ENCODE measurements around the gene SFXN5. TPM values are rescaled to one million over a fixed set of nuclear protein-coding genes. Genes with fewer than 3 reads are reported as not detected.

Gene SFXN5
- total RNA-seq, 1 donor = 8.9 TPM

GRCh38 chr2:72895154-72895553 is 176.4 kb downstream of the SFXN5 start:
- H3K27me3 ChIP-seq (ENCODE audit: insufficient read depth, low read length) = peaks cover 14% of the 10 kb centered on the region
- H3K4me1 ChIP-seq (ENCODE audit: insufficient read depth, low read length) = peaks cover 10% of the 10 kb centered on the region
- no peaks in the 10 kb centered on the region for H3K9me3 ChIP-seq (ENCODE audit: low read depth, low read length)
- H3K4me3 ChIP-seq (ENCODE audit: low read length) = no peak overlapping the region

GRCh38 chr2:72894514-72894913 is 177.0 kb downstream of the SFXN5 start:
- H3K4me1 ChIP-seq (ENCODE audit: insufficient read depth, low read length) = peaks cover 10% of the 10 kb centered on the region
- H3K4me3 ChIP-seq (ENCODE audit: low read length) = no peak overlapping the region

DNA sequence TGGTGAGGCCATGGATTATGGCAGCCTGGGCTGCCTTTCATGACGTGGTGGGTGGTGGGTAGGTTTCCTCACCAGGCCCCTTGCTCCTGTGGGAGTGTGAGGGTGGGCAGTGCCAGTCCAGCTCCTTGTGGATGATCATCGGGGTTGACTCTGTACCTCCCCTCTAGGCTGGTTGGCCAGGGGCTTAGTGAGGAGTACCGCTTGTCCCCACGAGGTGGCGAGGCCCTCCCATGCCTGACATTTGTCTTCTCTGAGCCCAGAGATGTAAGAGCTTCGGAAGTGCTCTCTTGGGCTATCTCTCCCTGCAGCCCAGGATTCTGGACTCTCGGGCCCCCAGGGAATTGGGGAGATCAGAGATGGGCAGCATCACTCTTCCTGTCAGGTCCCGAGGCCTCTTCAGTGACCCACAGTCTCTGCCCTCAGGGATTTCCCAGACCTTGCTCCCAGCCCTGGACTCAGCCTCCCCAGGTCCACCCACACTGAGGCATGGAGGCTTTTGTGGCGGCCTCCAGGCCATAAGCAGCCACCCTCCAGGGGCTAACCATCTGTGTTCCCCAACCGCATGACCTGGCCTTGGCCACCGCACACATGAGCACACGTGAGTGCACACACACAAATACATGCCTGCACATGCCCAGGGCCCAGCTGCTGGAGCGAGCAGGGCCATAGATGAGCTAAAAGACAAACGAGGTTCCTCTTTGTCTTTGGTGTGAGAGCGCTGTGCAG is 177.8 kb downstream of the SFXN5 start:
- no peaks in the 10 kb centered on the region for H3K9me3 ChIP-seq (ENCODE audit: low read depth, low read length)
- H3K4me1 ChIP-seq (ENCODE audit: insufficient read depth, low read length) = peaks cover 10% of the 10 kb centered on the region
- no peak overlapping the region for H3K4me3 ChIP-seq (ENCODE audit: low read length)
- peaks cover 19% of the 10 kb centered on the region for H3K27me3 ChIP-seq (ENCODE audit: insufficient read depth, low read length)

More at GRCh38 chr2:72894514-72894913, 177.0 kb downstream of the SFXN5 start:
- H3K27me3 ChIP-seq (ENCODE audit: insufficient read depth, low read length) = peaks cover 14% of the 10 kb centered on the region
- H3K9me3 ChIP-seq (ENCODE audit: low read depth, low read length) = no peaks in the 10 kb centered on the region

GRCh38 chr2:72892506-72893173 is 178.9 kb downstream of the SFXN5 start:
- peaks cover 20% of the 10 kb centered on the region for H3K27me3 ChIP-seq (ENCODE audit: insufficient read depth, low read length)

More at GRCh38 chr2:72892506-72893173, 178.9 kb downstream of the SFXN5 start:
- Histone ChIP-seq H3K4me3 (ENCODE audit: low read length) (no peak overlapping the region), H3K9me3 (ENCODE audit: low read depth, low read length) (no peaks in the 10 kb centered on the region), H3K4me1 (ENCODE audit: insufficient read depth, low read length) (peaks cover 18% of the 10 kb centered on the region)

Other genes starting within 250 kb of the SFXN5 start
- 9.0 TPM for gene EXOC6B, start 245.7 kb downstream of the SFXN5 start, total RNA-seq
- gene SPR, start 184.3 kb downstream of the SFXN5 start, total RNA-seq = 1.2 TPM
- gene EMX1, start 154.2 kb downstream of the SFXN5 start, total RNA-seq = not detected
- 14.5 TPM for gene RAB11FIP5, start 41.2 kb upstream of the SFXN5 start, total RNA-seq
- not detected for gene NOTO, start 130.9 kb upstream of the SFXN5 start, total RNA-seq
- gene SMYD5, start 142.5 kb upstream of the SFXN5 start, total RNA-seq = 29.8 TPM
- gene PRADC1, start 161.5 kb upstream of the SFXN5 start, total RNA-seq = 4.4 TPM
- 66.3 TPM for gene CCT7, start 162.6 kb upstream of the SFXN5 start, total RNA-seq
- 4.2 TPM for gene FBXO41, start 212.8 kb upstream of the SFXN5 start, total RNA-seq
- gene EGR4, start 221.8 kb upstream of the SFXN5 start, total RNA-seq = 0.52 TPM

All from mononuclear cell (primary cell).